ENCODE results near the gene FHAD1. TPM values are rescaled to one million over a fixed set of nuclear protein-coding genes. Genes with fewer than 3 reads are reported as not detected.

The FHAD1 gene
- total and polyA plus RNA-seq, 4 donors, result under 0.01 to 0.13 (median 0.05) TPM; not detected in 1

DNA sequence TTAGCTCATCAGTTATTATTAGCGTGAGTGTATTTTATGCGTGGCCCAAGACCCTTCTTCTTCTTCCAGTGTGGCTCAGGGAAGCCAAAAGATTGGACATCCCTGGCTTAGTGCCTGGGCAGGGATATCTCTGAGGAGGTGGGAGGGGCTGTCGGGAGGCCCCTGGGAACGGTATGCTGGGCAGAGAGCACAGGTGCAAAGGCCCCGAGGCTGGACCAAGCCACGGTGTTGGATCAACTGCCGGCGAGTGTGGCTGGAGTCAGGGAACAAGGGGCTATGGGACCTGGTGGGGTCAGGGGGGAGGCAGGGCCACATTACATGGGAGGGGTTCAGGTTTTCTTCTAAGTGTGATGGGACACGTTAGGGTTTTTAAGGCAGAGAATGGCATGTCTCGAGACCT is 62.7 kb downstream of the FHAD1 start:
- peaks cover 4 to 12% (median 8%) of the 10 kb centered on the region in 4 donors for H3K4me1 ChIP-seq (ENCODE audit: control insufficient read depth in 4 of 4, insufficient read depth in 4 of 4, low read length in 3 of 4)
- no peak for DNase-seq (ENCODE audit: low spot score)
- H3K9me3 ChIP-seq (ENCODE audit: control insufficient read depth in 4 of 4, low read length in 3 of 4), result peaks cover 0 to 2% (median 0%) of the 10 kb centered on the region in 4 donors
- H3K27ac ChIP-seq (ENCODE audit: low read depth in 1 of 2, low read length in 2 of 2), result no peak overlapping the region
- WGBS, result 92% methylated on average over 10 of the region's 10 CpGs
- H3K27me3 ChIP-seq (ENCODE audit: control insufficient read depth in 4 of 4, insufficient read depth in 4 of 4, low read length in 3 of 4), result no peaks in the 10 kb centered on the region
- H3K9ac ChIP-seq (ENCODE audit: low read depth in 1 of 2, low read length in 2 of 2), result no peak overlapping the region
- TF ChIP-seq HNF4G (IDR thresholded peaks at IDR 0.05) (no peak), FOXA2 (IDR thresholded peaks at IDR 0.05) (no peak), EGR1 (IDR thresholded peaks at IDR 0.05; ENCODE audit: low read depth in 2 of 2) (no peak), JUND (IDR thresholded peaks at IDR 0.05) (no peak), HNF4A (conservative IDR thresholded peaks at IDR 0.05) (no peak)
- TF ChIP-seq, protein P1, sequence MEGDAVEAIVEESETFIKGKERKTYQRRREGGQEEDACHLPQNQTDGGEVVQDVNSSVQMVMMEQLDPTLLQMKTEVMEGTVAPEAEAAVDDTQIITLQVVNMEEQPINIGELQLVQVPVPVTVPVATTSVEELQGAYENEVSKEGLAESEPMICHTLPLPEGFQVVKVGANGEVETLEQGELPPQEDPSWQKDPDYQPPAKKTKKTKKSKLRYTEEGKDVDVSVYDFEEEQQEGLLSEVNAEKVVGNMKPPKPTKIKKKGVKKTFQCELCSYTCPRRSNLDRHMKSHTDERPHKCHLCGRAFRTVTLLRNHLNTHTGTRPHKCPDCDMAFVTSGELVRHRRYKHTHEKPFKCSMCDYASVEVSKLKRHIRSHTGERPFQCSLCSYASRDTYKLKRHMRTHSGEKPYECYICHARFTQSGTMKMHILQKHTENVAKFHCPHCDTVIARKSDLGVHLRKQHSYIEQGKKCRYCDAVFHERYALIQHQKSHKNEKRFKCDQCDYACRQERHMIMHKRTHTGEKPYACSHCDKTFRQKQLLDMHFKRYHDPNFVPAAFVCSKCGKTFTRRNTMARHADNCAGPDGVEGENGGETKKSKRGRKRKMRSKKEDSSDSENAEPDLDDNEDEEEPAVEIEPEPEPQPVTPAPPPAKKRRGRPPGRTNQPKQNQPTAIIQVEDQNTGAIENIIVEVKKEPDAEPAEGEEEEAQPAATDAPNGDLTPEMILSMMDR (IDR thresholded peaks at IDR 0.05; ENCODE audit: low read depth, low read length, missing input control), result no peak
- TF ChIP-seq, protein P2, sequence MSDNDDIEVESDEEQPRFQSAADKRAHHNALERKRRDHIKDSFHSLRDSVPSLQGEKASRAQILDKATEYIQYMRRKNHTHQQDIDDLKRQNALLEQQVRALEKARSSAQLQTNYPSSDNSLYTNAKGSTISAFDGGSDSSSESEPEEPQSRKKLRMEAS (IDR thresholded peaks at IDR 0.05), result no peak
- H3K4me3 ChIP-seq (ENCODE audit: low read depth in 1 of 3, low read length in 3 of 3), result no peak overlapping the region
- no peaks in the 10 kb centered on the region for H3K36me3 ChIP-seq (ENCODE audit: control insufficient read depth in 4 of 4, insufficient read depth in 3 of 4, low read depth in 1 of 4, low read length in 3 of 4)

DNA sequence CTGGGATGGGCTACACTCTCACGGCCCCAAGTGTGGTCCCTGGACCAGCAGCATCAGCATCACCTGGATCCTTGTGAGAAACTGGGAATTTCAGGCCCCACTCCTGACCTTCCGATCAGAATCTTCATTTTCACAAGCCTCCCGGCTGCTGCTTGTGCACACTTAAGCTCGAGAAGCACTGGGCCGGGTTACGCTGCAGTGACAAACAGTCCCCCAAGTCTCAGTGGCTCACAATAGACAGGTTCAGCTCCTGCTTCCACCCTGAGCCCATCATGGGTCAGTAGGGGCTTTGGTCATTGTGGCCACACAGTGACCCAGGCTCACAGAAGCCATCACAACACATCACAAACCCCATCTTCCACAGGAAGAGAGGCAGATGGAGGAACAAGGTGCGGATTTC is 63.5 kb downstream of the FHAD1 start:
- no peak overlapping the region for H3K27ac ChIP-seq (ENCODE audit: low read depth in 1 of 2, low read length in 2 of 2)
- H3K27me3 ChIP-seq (ENCODE audit: control insufficient read depth in 4 of 4, insufficient read depth in 4 of 4, low read length in 3 of 4), result no peaks in the 10 kb centered on the region
- H3K4me3 ChIP-seq (ENCODE audit: low read depth in 1 of 3, low read length in 3 of 3), result no peak overlapping the region
- WGBS, result 93% methylated on average over 7 of the region's 7 CpGs
- TF ChIP-seq, protein P1 (IDR thresholded peaks at IDR 0.05; ENCODE audit: low read depth, low read length, missing input control), result no peak
- no peak for TF ChIP-seq FOXA2 (IDR thresholded peaks at IDR 0.05)
- TF ChIP-seq TAF1 (conservative IDR thresholded peaks at IDR 0.05), result no peak
- TF ChIP-seq RXRA (IDR thresholded peaks at IDR 0.05), result no peak
- no peak for TF ChIP-seq SP1 (IDR thresholded peaks at IDR 0.05)
- TF ChIP-seq EGR1 (IDR thresholded peaks at IDR 0.05; ENCODE audit: low read depth in 2 of 2), result no peak
- TF ChIP-seq FOXA1 (IDR thresholded peaks at IDR 0.05), result no peak
- no peak for TF ChIP-seq HNF4G (IDR thresholded peaks at IDR 0.05)
- TF ChIP-seq, protein P3, sequence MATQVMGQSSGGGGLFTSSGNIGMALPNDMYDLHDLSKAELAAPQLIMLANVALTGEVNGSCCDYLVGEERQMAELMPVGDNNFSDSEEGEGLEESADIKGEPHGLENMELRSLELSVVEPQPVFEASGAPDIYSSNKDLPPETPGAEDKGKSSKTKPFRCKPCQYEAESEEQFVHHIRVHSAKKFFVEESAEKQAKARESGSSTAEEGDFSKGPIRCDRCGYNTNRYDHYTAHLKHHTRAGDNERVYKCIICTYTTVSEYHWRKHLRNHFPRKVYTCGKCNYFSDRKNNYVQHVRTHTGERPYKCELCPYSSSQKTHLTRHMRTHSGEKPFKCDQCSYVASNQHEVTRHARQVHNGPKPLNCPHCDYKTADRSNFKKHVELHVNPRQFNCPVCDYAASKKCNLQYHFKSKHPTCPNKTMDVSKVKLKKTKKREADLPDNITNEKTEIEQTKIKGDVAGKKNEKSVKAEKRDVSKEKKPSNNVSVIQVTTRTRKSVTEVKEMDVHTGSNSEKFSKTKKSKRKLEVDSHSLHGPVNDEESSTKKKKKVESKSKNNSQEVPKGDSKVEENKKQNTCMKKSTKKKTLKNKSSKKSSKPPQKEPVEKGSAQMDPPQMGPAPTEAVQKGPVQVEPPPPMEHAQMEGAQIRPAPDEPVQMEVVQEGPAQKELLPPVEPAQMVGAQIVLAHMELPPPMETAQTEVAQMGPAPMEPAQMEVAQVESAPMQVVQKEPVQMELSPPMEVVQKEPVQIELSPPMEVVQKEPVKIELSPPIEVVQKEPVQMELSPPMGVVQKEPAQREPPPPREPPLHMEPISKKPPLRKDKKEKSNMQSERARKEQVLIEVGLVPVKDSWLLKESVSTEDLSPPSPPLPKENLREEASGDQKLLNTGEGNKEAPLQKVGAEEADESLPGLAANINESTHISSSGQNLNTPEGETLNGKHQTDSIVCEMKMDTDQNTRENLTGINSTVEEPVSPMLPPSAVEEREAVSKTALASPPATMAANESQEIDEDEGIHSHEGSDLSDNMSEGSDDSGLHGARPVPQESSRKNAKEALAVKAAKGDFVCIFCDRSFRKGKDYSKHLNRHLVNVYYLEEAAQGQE (IDR thresholded peaks at IDR 0.05), result no peak
- TF ChIP-seq, protein P4, sequence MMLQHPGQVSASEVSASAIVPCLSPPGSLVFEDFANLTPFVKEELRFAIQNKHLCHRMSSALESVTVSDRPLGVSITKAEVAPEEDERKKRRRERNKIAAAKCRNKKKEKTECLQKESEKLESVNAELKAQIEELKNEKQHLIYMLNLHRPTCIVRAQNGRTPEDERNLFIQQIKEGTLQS (IDR thresholded peaks at IDR 0.05), result no peak
- TF ChIP-seq GABPA (IDR thresholded peaks at IDR 0.05 in 1 of 2, conservative IDR thresholded peaks at IDR 0.05 in 1 of 2), result no peak
- TF ChIP-seq JUND (IDR thresholded peaks at IDR 0.05), result no peak
- TF ChIP-seq NR2F2 (IDR thresholded peaks at IDR 0.05), result no peak
- no peak for TF ChIP-seq YY1 (IDR thresholded peaks at IDR 0.05)
- TF ChIP-seq HNF4A (conservative IDR thresholded peaks at IDR 0.05), result no peak
- H3K9ac ChIP-seq (ENCODE audit: low read depth in 1 of 2, low read length in 2 of 2), result no peak overlapping the region
- DNase-seq (ENCODE audit: low spot score), result no peak
- H3K9me3 ChIP-seq (ENCODE audit: control insufficient read depth in 4 of 4, low read length in 3 of 4), result peaks cover 0 to 2% (median 0%) of the 10 kb centered on the region in 4 donors
- H3K36me3 ChIP-seq (ENCODE audit: control insufficient read depth in 4 of 4, insufficient read depth in 3 of 4, low read depth in 1 of 4, low read length in 3 of 4), result no peaks in the 10 kb centered on the region
- H3K4me1 ChIP-seq (ENCODE audit: control insufficient read depth in 4 of 4, insufficient read depth in 4 of 4, low read length in 3 of 4), result peaks cover 4 to 12% (median 8%) of the 10 kb centered on the region in 4 donors

All from liver (tissue), 9 donors.